Neutrophil (primary cell): ENCODE results near the gene ACSL1.
"Not testable (repeated sequence)": the region's sequence is repeated elsewhere in the genome, so short reads cannot be mapped to it uniquely, and the experiment has no call there.

Source experiments
- H3K27ac ChIP-seq: fragments of 200-600 bp; sonication (generic); 2 replicates; pipeline ENCODE4 v1.5.1; 2016; ENCODE audit warnings: mild to moderate bottlenecking, moderate library complexity
- H3K27me3 ChIP-seq: fragments of 200-600 bp; sonication (generic); 2 replicates; pipeline ENCODE4 v1.6.0; 2016; ENCODE audit warnings: mild to moderate bottlenecking
- H3K36me3 ChIP-seq: fragments of 200-600 bp; sonication (generic); 2 replicates; pipeline ENCODE4 v1.5.1; 2017
- H3K4me1 ChIP-seq, 2 experiments: fragments of 200-600 bp in 1 of 2; sonication (generic) in 1 of 2; 1 replicate in 1 of 2; 2 replicates in 1 of 2; pipeline versions ENCODE4 v1.5.1 to v1.6.1; 2013 to 2016; ENCODE audit warnings: low read depth in 1 of 2, low read length in 1 of 2, mild to moderate bottlenecking in 1 of 2, moderate library complexity in 1 of 2; ENCODE audit not compliant: control insufficient read depth in 1 of 2, insufficient read depth in 1 of 2
- H3K4me3 ChIP-seq, 2 experiments: fragments of 200-600 bp in 1 of 2; sonication (generic) in 1 of 2; 1 replicate in 1 of 2; 2 replicates in 1 of 2; pipeline ENCODE4 v1.5.1; 2013 to 2016; ENCODE audit warnings: low read depth in 1 of 2, low read length in 1 of 2, mild to moderate bottlenecking in 1 of 2, moderate library complexity in 1 of 2
- H3K9me3 ChIP-seq: fragments of 200-600 bp; sonication (generic); 2 replicates; pipeline ENCODE4 v1.5.1; 2016
- CTCF ChIP-seq: fragments of 200-600 bp; sonication (generic); IDR thresholded peaks from 2 replicates; pipeline ENCODE4 v1.5.1; 2016; ENCODE audit warnings: antibody characterized with exemption

Gene ACSL1

GRCh38 chr4:184782731-184783373 lies 42.9 kb downstream of the ACSL1 start:
- Histone ChIP-seq H3K27ac (peak overlapping the region; percentile 76), H3K9me3 (no peaks in the 10 kb centered on the region), H3K36me3 (peaks cover 99% of the 10 kb centered on the region), H3K4me3 (peak overlapping the region; percentile 5 to 25), H3K27me3 (no peaks in the 10 kb centered on the region), H3K4me1 (peaks cover 35 to 36% of the 10 kb centered on the region in 2 experiments)
- TF ChIP-seq CTCF, result no peak

GRCh38 chr4:184779160-184779559 lies 46.6 kb downstream of the ACSL1 start:
- H3K27ac ChIP-seq, H3K27me3 ChIP-seq, H3K9me3 ChIP-seq, H3K4me3 ChIP-seq: not testable (repeated sequence)
- H3K36me3 ChIP-seq, result peaks cover 99% of the 10 kb centered on the region
- H3K4me1 ChIP-seq, result peaks cover 34 to 36% of the 10 kb centered on the region in 2 experiments

GRCh38 chr4:184778325-184778724 lies 47.4 kb downstream of the ACSL1 start:
- H3K9me3 ChIP-seq, result no peaks in the 10 kb centered on the region
- H3K27ac ChIP-seq, result peak overlapping the region; percentile 40
- no peak for TF ChIP-seq CTCF

GRCh38 chr4:184776821-184777220 lies 48.9 kb downstream of the ACSL1 start:
- Histone ChIP-seq H3K27ac (peak overlapping the region; percentile 28), H3K36me3 (peaks cover 99% of the 10 kb centered on the region)

More at GRCh38 chr4:184778325-184778724, 47.4 kb downstream of the ACSL1 start:
- Histone ChIP-seq H3K36me3 (peaks cover 99% of the 10 kb centered on the region), H3K27me3 (no peaks in the 10 kb centered on the region), H3K4me1 (peaks cover 26 to 28% of the 10 kb centered on the region in 2 experiments), H3K4me3 (no peak overlapping the region)

GRCh38 chr4:184775854-184776555 lies 49.8 kb downstream of the ACSL1 start:
- Histone ChIP-seq H3K27me3 (no peaks in the 10 kb centered on the region), H3K27ac (peak overlapping the region; percentile 18), H3K4me3 (no peak overlapping the region), H3K4me1 (peaks cover 3 to 7% of the 10 kb centered on the region in 2 experiments), H3K9me3 (peaks cover 6% of the 10 kb centered on the region), H3K36me3 (peaks cover 100% of the 10 kb centered on the region)
- TF ChIP-seq CTCF, result no peak

More at GRCh38 chr4:184776821-184777220, 48.9 kb downstream of the ACSL1 start:
- no peak for TF ChIP-seq CTCF
- Histone ChIP-seq H3K4me3 (no peak overlapping the region), H3K27me3 (no peaks in the 10 kb centered on the region), H3K4me1 (peaks cover 11 to 14% of the 10 kb centered on the region in 2 experiments), H3K9me3 (peaks cover 1% of the 10 kb centered on the region)

GRCh38 chr4:184774152-184774551 lies 51.6 kb downstream of the ACSL1 start:
- TF ChIP-seq CTCF, result no peak
- peaks cover 100% of the 10 kb centered on the region for H3K36me3 ChIP-seq
- H3K27me3 ChIP-seq, result no peaks in the 10 kb centered on the region
- no peak overlapping the region for H3K27ac ChIP-seq
- H3K4me1 ChIP-seq, result no peaks in the 10 kb centered on the region
- peaks cover 11% of the 10 kb centered on the region for H3K9me3 ChIP-seq
- H3K4me3 ChIP-seq, result no peak overlapping the region
